Right kidney (tissue), 1 donor: ENCODE measurements around the gene SARDH.
"Not testable (repeated sequence)": the region's sequence is repeated elsewhere in the genome, so short reads cannot be mapped to it uniquely, and the experiment has no call there.

ENCODE experiments used
- DNase-seq: peaks from one replicate; pipeline ENCODE4 v3.0.0-alpha.2; 2016

The SARDH gene

GRCh38 chr9:133684121-133684935 lies 53.8 kb downstream of the SARDH start:
- DNase-seq, result no peak

GRCh38 chr9:133683586-133684120 lies 54.5 kb downstream of the SARDH start:
- DNase-seq, result no peak

GRCh38 chr9:133682818-133683585 lies 55.1 kb downstream of the SARDH start:
- no peak for DNase-seq

- no peak for DNase-seq
Measured at GRCh38 chr9:133681658-133682306, 56.4 kb downstream of the SARDH start.

GRCh38 chr9:133680976-133681657 lies 57.0 kb downstream of the SARDH start:
- no peak for DNase-seq

- DNase-seq, result no peak
Measured at GRCh38 chr9:133680250-133680975, 57.7 kb downstream of the SARDH start.

- no peak for DNase-seq
Measured at GRCh38 chr9:133679466-133680061, 58.6 kb downstream of the SARDH start.

GRCh38 chr9:133679056-133679455 lies 59.1 kb downstream of the SARDH start:
- DNase-seq, result no peak

- no peak for DNase-seq
Measured at GRCh38 chr9:133677126-133678010, 60.8 kb downstream of the SARDH start.

- no peak for DNase-seq
Measured at GRCh38 chr9:133676450-133676849, 61.7 kb downstream of the SARDH start.

GRCh38 chr9:133675796-133676195 lies 62.4 kb downstream of the SARDH start:
- DNase-seq, result not testable (repeated sequence)

GRCh38 chr9:133674091-133674490 lies 64.1 kb downstream of the SARDH start:
- no peak for DNase-seq

- no peak for DNase-seq
Measured at GRCh38 chr9:133673258-133673655, 64.9 kb downstream of the SARDH start.

GRCh38 chr9:133672503-133673257 lies 65.5 kb downstream of the SARDH start:
- DNase-seq, result no peak

GRCh38 chr9:133671371-133671770 lies 66.8 kb downstream of the SARDH start:
- no peak for DNase-seq

- no peak for DNase-seq
Measured at GRCh38 chr9:133670466-133670865, 67.7 kb downstream of the SARDH start.

GRCh38 chr9:133669182-133669801 lies 68.9 kb downstream of the SARDH start:
- no peak for DNase-seq

- no peak for DNase-seq
Measured at GRCh38 chr9:133667759-133668450, 70.2 kb downstream of the SARDH start.
